BJ (cell line): ENCODE measurements around the gene FES. TPM values are rescaled to one million over a fixed set of nuclear protein-coding genes. Genes with fewer than 3 reads are reported as not detected.
"Not testable (repeated sequence)": the region's sequence is repeated elsewhere in the genome, so short reads cannot be mapped to it uniquely, and the experiment has no call there.

ENCODE experiments used
- CTCF ChIA-PET: fragments of 350-600 bp; formaldehyde crosslinking; extraction: SDS; loops from one replicate; lab custom pipeline; 2021; ENCODE audit warnings: antibody characterized with exemption, inconsistent platforms; lab: Yijun Ruan, JAX
- POLR2A ChIA-PET: fragments of 300-600 bp; sonication (Branson Sonifier 250); formaldehyde crosslinking; extraction: SDS; loops from one replicate; lab custom pipeline; 2021; ENCODE audit warnings: antibody characterized with exemption; lab: Charles Lee
- DNase-seq: peaks from one replicate; pipeline ENCODE4 v3.0.0-alpha.2; 2011; ENCODE audit warnings: low read depth
- H3K27me3 ChIP-seq: 2 replicates; pipeline ENCODE4 v1.6.0; 2011; ENCODE audit warnings: low read length; ENCODE audit not compliant: control insufficient read depth, insufficient read depth
- H3K36me3 ChIP-seq: 2 replicates; pipeline ENCODE4 v1.5.1; 2011; ENCODE audit warnings: low read length; ENCODE audit not compliant: control insufficient read depth, insufficient read depth
- H3K4me3 ChIP-seq: 2 replicates; pipeline ENCODE4 v1.5.1; 2011; ENCODE audit warnings: low read depth, mild to moderate bottlenecking, control low read depth, low read length
- CTCF ChIP-seq: IDR thresholded peaks from 2 replicates; pipeline ENCODE4 v1.5.1; 2011; ENCODE audit warnings: low read depth, mild to moderate bottlenecking, control low read depth, inconsistent platforms, low read length, moderate library complexity; ENCODE audit not compliant: insufficient read depth
- polyA plus RNA-seq: library from polyadenylated mRNA; depleted of rRNA; stranded (reverse); fragments of >200 nt; gene quantifications from 2 replicates; pipeline ENCODE4 v1.2.3, GENCODE V29; 2011

FES gene
- polyA plus RNA-seq, 1 experiment, result 11.1 TPM

GRCh38 chr15:90895571-90896117, 11.3 kb downstream of the FES start:
- ChIA-PET POLR2A (no interaction called here), CTCF (interaction anchor here (9.7 kb wide), 1 partner anchor 10 kb away, joined by 73 read pairs; the partner anchor contains the start of gene FES)
- Histone ChIP-seq H3K27me3 (no peaks in the 10 kb centered on the region), H3K4me3 (no peak overlapping the region), H3K36me3 (peaks cover 18% of the 10 kb centered on the region)
- 0 out of 2 replicates have a peak, but pooled peaks have one; percentile 7 for TF ChIP-seq CTCF
- no peak for DNase-seq

DNA sequence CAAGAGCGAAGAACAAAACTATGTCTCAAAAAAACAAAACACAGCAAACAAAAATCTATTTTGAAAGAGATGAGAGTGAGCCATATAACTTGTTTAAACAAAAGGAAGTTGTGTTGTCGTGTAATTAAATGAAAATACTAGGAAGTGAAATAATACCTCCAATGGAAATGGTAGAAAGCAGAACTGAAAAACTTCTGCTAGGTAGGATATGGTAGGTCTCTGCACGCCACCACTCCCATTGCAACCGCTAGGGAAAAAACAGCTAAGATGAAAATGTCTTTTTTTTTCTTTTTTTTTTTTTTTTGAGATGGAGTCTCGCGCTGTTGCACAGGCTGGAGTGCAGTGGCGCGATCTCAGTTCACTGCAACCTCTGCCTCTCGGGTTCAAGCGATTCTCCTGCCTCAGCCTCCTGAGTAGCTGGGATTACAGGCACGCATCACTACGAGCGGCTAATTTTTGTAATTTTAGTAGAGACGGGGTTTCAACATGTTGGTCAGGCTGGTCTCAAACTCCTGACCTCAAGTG, 12.9 kb downstream of the FES start:
- H3K36me3 ChIP-seq, H3K27me3 ChIP-seq, DNase-seq, H3K4me3 ChIP-seq, POLR2A ChIA-PET: not testable (repeated sequence)
- CTCF ChIA-PET, result interaction anchor here (0.6 to 9.7 kb wide), 3 partner anchors 12 to 533 kb away, joined by 3 to 73 read pairs (median 5); partner anchors contain the start of genes FES and HDDC3

DNA sequence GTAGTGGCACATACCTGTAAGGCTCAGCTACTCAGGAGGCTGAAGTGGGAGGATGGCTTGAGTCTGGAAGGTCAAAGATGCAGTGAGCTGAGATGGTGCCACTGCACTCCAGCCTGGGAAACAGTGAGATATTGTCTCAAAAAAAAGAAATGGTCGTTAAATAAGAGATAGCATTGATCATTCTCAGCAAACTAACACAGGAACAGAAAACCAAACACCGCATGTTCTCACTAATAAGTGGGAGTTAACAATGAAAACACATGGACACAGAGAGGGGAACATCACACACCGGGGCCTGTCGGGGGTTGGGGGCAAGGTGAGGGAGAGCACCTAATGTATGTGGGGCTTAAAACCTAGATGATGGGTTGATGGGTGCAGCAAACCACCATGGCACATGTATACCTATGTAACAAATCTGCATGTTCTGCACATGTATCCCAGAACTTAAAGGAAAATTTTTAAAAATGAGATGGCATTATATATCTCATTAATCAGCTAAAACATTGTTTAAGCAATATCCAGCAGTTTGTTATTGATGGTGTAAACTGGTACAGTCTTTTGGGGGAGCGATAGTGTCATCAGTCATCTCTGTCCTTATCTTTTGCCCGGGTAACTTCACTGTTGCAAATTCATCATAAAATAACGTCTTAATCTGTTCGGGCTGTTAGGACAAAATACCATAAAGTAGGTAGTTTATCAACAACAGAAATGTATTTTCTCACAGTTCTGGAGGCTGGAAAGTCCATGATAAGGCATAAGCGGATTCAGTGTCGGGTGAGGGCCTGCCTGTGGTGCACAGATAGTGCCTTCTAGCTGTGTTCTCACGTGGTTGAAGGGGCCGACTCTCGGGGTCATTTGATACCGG, 17.1 kb downstream of the FES start:
- POLR2A ChIA-PET, result no interaction called here

GRCh38 chr15:90902040-90902839, 17.9 kb downstream of the FES start:
- H3K27me3 ChIP-seq, result no peaks in the 10 kb centered on the region
- peaks cover 13% of the 10 kb centered on the region for H3K36me3 ChIP-seq
- peak overlapping the region; percentile 68 for H3K4me3 ChIP-seq
- ChIA-PET CTCF (interaction anchor here (0.7 to 9.7 kb wide), 12 partner anchors 10 to 370 kb away, joined by 3 to 94 read pairs (median 4); partner anchors contain the start of genes FES, HDDC3 and UNC45A), POLR2A (no interaction called here)
- DNase-seq, result peak; percentile 35
- TF ChIP-seq CTCF, result peak; percentile 92

More for the DNA sequence above, 17.1 kb downstream of the FES start:
- peaks cover 7% of the 10 kb centered on the region; the same call in 1 of the 2 replicates for H3K36me3 ChIP-seq
- DNase-seq, result no peak
- no peaks in the 10 kb centered on the region for H3K27me3 ChIP-seq
- no peak overlapping the region; the same call in 1 of the 2 replicates for H3K4me3 ChIP-seq
- TF ChIP-seq CTCF, result no peak
- CTCF ChIA-PET, result interaction anchor here (0.7 to 9.7 kb wide), 10 partner anchors 9 to 370 kb away, joined by 3 to 94 read pairs (median 4); partner anchors contain the start of genes FES, HDDC3 and UNC45A

GRCh38 chr15:90902840-90903732, 18.8 kb downstream of the FES start, which contains the start of gene MAN2A2:
Gene MAN2A2 (plus strand): TSS chr15:90903302. CDS start chr15:90904208, 906 bp downstream.
- POLR2A ChIA-PET, result no interaction called here

More at GRCh38 chr15:90902840-90903732, 18.8 kb downstream of the FES start, which contains the start of gene MAN2A2:
- CTCF ChIA-PET, result interaction anchor here (0.8 to 9.7 kb wide), 10 partner anchors 9 to 369 kb away, joined by 3 to 94 read pairs (median 5); partner anchors contain the start of genes FES, HDDC3 and UNC45A
- H3K27me3 ChIP-seq, result no peaks in the 10 kb centered on the region
- H3K4me3 ChIP-seq, result peak within 1 kb of the TSS; percentile 68
- H3K36me3 ChIP-seq, result peaks cover 14% of the 10 kb centered on the region
- DNase-seq, result no peak
- no peak for TF ChIP-seq CTCF
